Measurements from ENCODE around the gene KRT3. TPM values are rescaled to one million over a fixed set of nuclear protein-coding genes. Genes with fewer than 3 reads are reported as not detected.

Gene KRT3
- total RNA-seq, 5 donors from 2014 or later (not counting 1 experiment from before 2014, with no cell fraction given), result not detected

GRCh38 chr12:52744493-52745156, 51.3 kb downstream of the KRT3 start:
- WGBS (ENCODE audit: insufficient coverage), result no CpG with 5 or more reads among the region's 1 CpG
- H3K4me3 Mint-ChIP-seq, result no peak overlapping the region
- H3K27me3 Mint-ChIP-seq, result peaks cover 5 to 7% of the 10 kb centered on the region in 2 donors
- Histone ChIP-seq H3K27me3 (replicated peaks in 1 of 2; ENCODE audit: control insufficient read depth in 2 of 2, extremely low read depth in 1 of 2, insufficient read depth in 2 of 2, low read length in 1 of 2) (peaks cover 0 to 29% of the 10 kb centered on the region in 2 experiments), H3K9me3 (no peaks in the 10 kb centered on the region), H3K27ac (ENCODE audit: low read length) (no peak overlapping the region), H3K36me3 (ENCODE audit: control insufficient read depth in 2 of 2, extremely low read depth in 1 of 2, insufficient read depth in 1 of 2, low read length in 1 of 2) (no peaks in the 10 kb centered on the region), H3K4me1 (ENCODE audit: control insufficient read depth in 1 of 2, extremely low read depth in 1 of 2, insufficient read depth in 2 of 2, low read length in 2 of 2) (peaks cover 4 to 9% of the 10 kb centered on the region in 2 experiments), H3K4me3 (ENCODE audit: control insufficient read depth in 1 of 2, extremely low read depth in 1 of 2, low read length in 1 of 2) (no peak overlapping the region)
- DNase-seq (no peak), ATAC-seq (replicated peaks in 1 of 4) (no peak)
- H3K4me1 Mint-ChIP-seq, result peaks cover 11 to 12% (median 12%) of the 10 kb centered on the region in 3 donors
- H3K27ac Mint-ChIP-seq, result no peak overlapping the region
- ChIA-PET CTCF (no interaction called here), POLR2A (no interaction called here)
- H3K9me3 Mint-ChIP-seq, result no peaks in the 10 kb centered on the region
- H3K36me3 Mint-ChIP-seq, result no peaks in the 10 kb centered on the region

- Mint-ChIP-seq H3K4me1 (peaks cover 0 to under 1% (median 0%) of the 10 kb centered on the region in 3 donors), H3K4me3 (no peak overlapping the region), H3K9me3 (no peaks in the 10 kb centered on the region), H3K27me3 (peaks cover 5 to 11% of the 10 kb centered on the region in 2 donors), H3K36me3 (no peaks in the 10 kb centered on the region), H3K27ac (no peak overlapping the region)
- ATAC-seq (replicated peaks in 1 of 4) (no peak), DNase-seq (no peak)
- ChIA-PET POLR2A (no interaction called here), CTCF (interaction anchor here in 1 of 2 donors (0.6 kb wide), 1 partner anchor 14 kb away, joined by 3 read pairs; no protein-coding TSS in a partner anchor)
- H3K36me3 ChIP-seq (ENCODE audit: control insufficient read depth in 2 of 2, extremely low read depth in 1 of 2, insufficient read depth in 1 of 2, low read length in 1 of 2), result no peaks in the 10 kb centered on the region
- no peak overlapping the region for H3K4me3 ChIP-seq (ENCODE audit: control insufficient read depth in 1 of 2, extremely low read depth in 1 of 2, low read length in 1 of 2)
- H3K4me1 ChIP-seq (ENCODE audit: control insufficient read depth in 1 of 2, extremely low read depth in 1 of 2, insufficient read depth in 2 of 2, low read length in 2 of 2), result no peaks in the 10 kb centered on the region
- H3K9me3 ChIP-seq, result no peaks in the 10 kb centered on the region
- peaks cover 0 to 34% of the 10 kb centered on the region in 2 experiments for H3K27me3 ChIP-seq (replicated peaks in 1 of 2; ENCODE audit: control insufficient read depth in 2 of 2, extremely low read depth in 1 of 2, insufficient read depth in 2 of 2, low read length in 1 of 2)
- WGBS (ENCODE audit: insufficient coverage), result 66% methylated on average over 2 of the region's 3 CpGs
- H3K27ac ChIP-seq (ENCODE audit: low read length), result no peak overlapping the region
Measured at GRCh38 chr12:52742822-52743457, 53.0 kb downstream of the KRT3 start.

- Mint-ChIP-seq H3K36me3 (no peaks in the 10 kb centered on the region), H3K4me1 (no peaks in the 10 kb centered on the region), H3K4me3 (no peak overlapping the region), H3K27ac (no peak overlapping the region), H3K27me3 (peaks cover 5 to 11% of the 10 kb centered on the region in 2 donors), H3K9me3 (no peaks in the 10 kb centered on the region)
- H3K4me1 ChIP-seq (ENCODE audit: control insufficient read depth in 1 of 2, extremely low read depth in 1 of 2, insufficient read depth in 2 of 2, low read length in 2 of 2), result no peaks in the 10 kb centered on the region
- peaks cover 0 to 33% of the 10 kb centered on the region in 2 experiments for H3K27me3 ChIP-seq (replicated peaks in 1 of 2; ENCODE audit: control insufficient read depth in 2 of 2, extremely low read depth in 1 of 2, insufficient read depth in 2 of 2, low read length in 1 of 2)
- ChIA-PET CTCF (no interaction called here), POLR2A (no interaction called here)
- no peak overlapping the region for H3K4me3 ChIP-seq (ENCODE audit: control insufficient read depth in 1 of 2, extremely low read depth in 1 of 2, low read length in 1 of 2)
- H3K9me3 ChIP-seq, result no peaks in the 10 kb centered on the region
- no peak for DNase-seq
- ATAC-seq (replicated peaks in 1 of 4), result no peak
- WGBS (ENCODE audit: insufficient coverage), result 61% methylated on average over 4 of the region's 7 CpGs
- H3K36me3 ChIP-seq (ENCODE audit: control insufficient read depth in 2 of 2, extremely low read depth in 1 of 2, insufficient read depth in 1 of 2, low read length in 1 of 2), result no peaks in the 10 kb centered on the region
- H3K27ac ChIP-seq (ENCODE audit: low read length), result no peak overlapping the region
Measured at GRCh38 chr12:52742196-52742580, 53.7 kb downstream of the KRT3 start.

GRCh38 chr12:52741375-52742195, 54.3 kb downstream of the KRT3 start:
- peaks cover 5 to 11% of the 10 kb centered on the region in 2 donors for H3K27me3 Mint-ChIP-seq
- ChIA-PET POLR2A (no interaction called here), CTCF (no interaction called here)
- no peak overlapping the region for H3K4me3 Mint-ChIP-seq
- Histone ChIP-seq H3K4me3 (ENCODE audit: control insufficient read depth in 1 of 2, extremely low read depth in 1 of 2, low read length in 1 of 2) (no peak overlapping the region), H3K4me1 (ENCODE audit: control insufficient read depth in 1 of 2, extremely low read depth in 1 of 2, insufficient read depth in 2 of 2, low read length in 2 of 2) (no peaks in the 10 kb centered on the region), H3K36me3 (ENCODE audit: control insufficient read depth in 2 of 2, extremely low read depth in 1 of 2, insufficient read depth in 1 of 2, low read length in 1 of 2) (no peaks in the 10 kb centered on the region), H3K27ac (ENCODE audit: low read length) (no peak overlapping the region), H3K9me3 (no peaks in the 10 kb centered on the region), H3K27me3 (replicated peaks in 1 of 2; ENCODE audit: control insufficient read depth in 2 of 2, extremely low read depth in 1 of 2, insufficient read depth in 2 of 2, low read length in 1 of 2) (peaks cover 0 to 35% of the 10 kb centered on the region in 2 experiments)
- H3K9me3 Mint-ChIP-seq, result no peaks in the 10 kb centered on the region
- no peaks in the 10 kb centered on the region for H3K4me1 Mint-ChIP-seq
- no peaks in the 10 kb centered on the region for H3K36me3 Mint-ChIP-seq
- H3K27ac Mint-ChIP-seq, result no peak overlapping the region
- DNase-seq (peak in 33 of 35 experiments; percentile 4 to 76 (median 42)), ATAC-seq (replicated peaks in 1 of 4) (peak; percentile 34 to 59 (median 52))
- 29% methylated on average over 11 of the region's 16 CpGs for whole genome bisulfite sequencing (ENCODE audit: insufficient coverage)

GRCh38 chr12:52740584-52740983, 55.3 kb downstream of the KRT3 start:
- no peaks in the 10 kb centered on the region for H3K36me3 Mint-ChIP-seq
- H3K4me3 Mint-ChIP-seq, result no peak overlapping the region
- Histone ChIP-seq H3K4me1 (ENCODE audit: control insufficient read depth in 1 of 2, extremely low read depth in 1 of 2, insufficient read depth in 2 of 2, low read length in 2 of 2) (no peaks in the 10 kb centered on the region), H3K27ac (ENCODE audit: low read length) (no peak overlapping the region), H3K9me3 (no peaks in the 10 kb centered on the region), H3K27me3 (replicated peaks in 1 of 2; ENCODE audit: control insufficient read depth in 2 of 2, extremely low read depth in 1 of 2, insufficient read depth in 2 of 2, low read length in 1 of 2) (peaks cover 0 to 37% of the 10 kb centered on the region in 2 experiments), H3K36me3 (ENCODE audit: control insufficient read depth in 2 of 2, extremely low read depth in 1 of 2, insufficient read depth in 1 of 2, low read length in 1 of 2) (no peaks in the 10 kb centered on the region), H3K4me3 (ENCODE audit: control insufficient read depth in 1 of 2, extremely low read depth in 1 of 2, low read length in 1 of 2) (no peak overlapping the region)
- no peaks in the 10 kb centered on the region for H3K9me3 Mint-ChIP-seq
- no peak overlapping the region for H3K27ac Mint-ChIP-seq
- H3K4me1 Mint-ChIP-seq, result no peaks in the 10 kb centered on the region
- no peak for DNase-seq
- H3K27me3 Mint-ChIP-seq, result peaks cover 5 to 11% of the 10 kb centered on the region in 2 donors
- ChIA-PET POLR2A (no interaction called here), CTCF (no interaction called here)
- ATAC-seq (replicated peaks in 1 of 4), result no peak

- no peak overlapping the region for H3K4me3 Mint-ChIP-seq
- Histone ChIP-seq H3K36me3 (ENCODE audit: control insufficient read depth in 2 of 2, extremely low read depth in 1 of 2, insufficient read depth in 1 of 2, low read length in 1 of 2) (no peaks in the 10 kb centered on the region), H3K4me1 (ENCODE audit: control insufficient read depth in 1 of 2, extremely low read depth in 1 of 2, insufficient read depth in 2 of 2, low read length in 2 of 2) (no peaks in the 10 kb centered on the region), H3K27ac (ENCODE audit: low read length) (no peak overlapping the region), H3K9me3 (no peaks in the 10 kb centered on the region), H3K4me3 (ENCODE audit: control insufficient read depth in 1 of 2, extremely low read depth in 1 of 2, low read length in 1 of 2) (no peak overlapping the region), H3K27me3 (replicated peaks in 1 of 2; ENCODE audit: control insufficient read depth in 2 of 2, extremely low read depth in 1 of 2, insufficient read depth in 2 of 2, low read length in 1 of 2) (peaks cover 0 to 42% of the 10 kb centered on the region in 2 experiments)
- H3K27ac Mint-ChIP-seq, result no peak overlapping the region
- no peaks in the 10 kb centered on the region for H3K4me1 Mint-ChIP-seq
- H3K9me3 Mint-ChIP-seq, result no peaks in the 10 kb centered on the region
- H3K36me3 Mint-ChIP-seq, result no peaks in the 10 kb centered on the region
- ChIA-PET POLR2A (no interaction called here), CTCF (no interaction called here)
- DNase-seq (no peak), ATAC-seq (replicated peaks in 1 of 4) (no peak)
- peaks cover 5 to 12% of the 10 kb centered on the region in 2 donors for H3K27me3 Mint-ChIP-seq
Measured at GRCh38 chr12:52739963-52740362, 56.0 kb downstream of the KRT3 start.

Measured in T-cell (primary cell).